Muscle of leg (tissue), 11 donors: ENCODE measurements around the gene PAXX. TPM values are rescaled to one million over a fixed set of nuclear protein-coding genes. Genes with fewer than 3 reads are reported as not detected.

Experiments used
- DNase-seq: peaks from one replicate; pipeline ENCODE4 v3.0.0; 2013
- H3K27ac ChIP-seq: one replicate; pipeline ENCODE4 v1.5.1; 2013; ENCODE audit warnings: mild to moderate bottlenecking, low read length, control low read depth
- H3K27me3 ChIP-seq: one replicate; pipeline ENCODE4 v1.6.1; 2013; ENCODE audit warnings: low read length; ENCODE audit not compliant: control insufficient read depth, insufficient read depth
- H3K36me3 ChIP-seq: one replicate; pipeline ENCODE4 v1.6.1; 2013; ENCODE audit warnings: low read length; ENCODE audit not compliant: control insufficient read depth, insufficient read depth
- H3K4me1 ChIP-seq: one replicate; pipeline ENCODE4 v1.6.1; 2013; ENCODE audit warnings: low read length; ENCODE audit not compliant: control insufficient read depth, insufficient read depth
- H3K4me3 ChIP-seq: one replicate; pipeline ENCODE4 v1.5.1; 2013; ENCODE audit warnings: low read length, control low read depth
- H3K9me3 ChIP-seq: replicated peaks from 2 replicates; pipeline ENCODE4 v1.6.1; 2013; ENCODE audit warnings: low read depth, low read length; ENCODE audit not compliant: control insufficient read depth
- WGBS: methylation state at CpG from one replicate; pipeline ENCODE4 v1.1.5; 2013; ENCODE audit warnings: missing lambda C conversion rate; ENCODE audit not compliant: insufficient coverage; 5-methylcytosine and 5-hydroxymethylcytosine counted together
- polyA plus RNA-seq, 8 donors: library from polyadenylated mRNA; unstranded; fragments of 120-200 nt; gene quantifications; one replicate each; pipeline versions ENCODE4 v1.2.1 to v1.2.3, GENCODE V29; 2013; ENCODE audit warnings: inconsistent platforms in 1 of 8, low replicate concordance in 1 of 8; ENCODE audit not compliant: insufficient read length in 8 of 8, insufficient read depth in 1 of 8
- total RNA-seq: library from RNA; stranded (reverse); fragments of 120-200 nt; gene quantifications from one replicate; pipeline ENCODE4 v1.2.4, GENCODE V29; 2013

The PAXX gene
- total and polyA plus RNA-seq, 9 donors = 19.1 to 31.7 (median 27.0) TPM

DNA sequence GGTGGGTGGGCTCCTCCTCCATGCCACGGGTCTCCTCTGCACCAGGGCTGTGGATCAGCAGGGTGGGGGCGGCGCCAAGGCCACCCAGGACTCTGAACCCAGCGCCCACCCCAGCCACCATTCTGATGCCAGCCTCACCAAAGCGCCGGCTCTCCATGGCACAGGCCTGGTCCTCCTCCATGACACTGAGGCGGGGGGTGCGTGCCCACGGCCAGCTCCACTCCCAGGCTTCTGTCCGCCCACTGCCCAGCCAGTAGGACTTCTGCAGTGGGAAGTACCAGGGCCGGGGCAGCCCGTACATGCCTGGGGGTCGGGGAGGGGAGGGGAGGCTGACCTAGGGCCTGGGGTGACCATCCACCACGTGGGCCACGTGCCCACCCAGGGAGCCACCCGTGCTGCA is 24.2 kb downstream of the PAXX start:
- H3K9me3 ChIP-seq = no peaks in the 10 kb centered on the region
- DNase-seq = no peak
- H3K27ac ChIP-seq = no peak overlapping the region
- 93% methylated on average over 11 of the region's 16 CpGs for WGBS
- no peaks in the 10 kb centered on the region for H3K27me3 ChIP-seq
- no peaks in the 10 kb centered on the region for H3K4me1 ChIP-seq
- H3K4me3 ChIP-seq = no peak overlapping the region
- peaks cover 43% of the 10 kb centered on the region for H3K36me3 ChIP-seq

- 98% methylated on average over 28 of the region's 28 CpGs for WGBS
- no peak for DNase-seq
- Histone ChIP-seq H3K4me3 (no peak overlapping the region), H3K36me3 (peaks cover 39% of the 10 kb centered on the region), H3K4me1 (no peaks in the 10 kb centered on the region), H3K9me3 (no peaks in the 10 kb centered on the region), H3K27me3 (no peaks in the 10 kb centered on the region), H3K27ac (no peak overlapping the region)
Measured at GRCh38 chr9:137017071-137017470, 24.8 kb downstream of the PAXX start.

GRCh38 chr9:137017791-137018497 is 25.7 kb downstream of the PAXX start:
- Histone ChIP-seq H3K27me3 (no peaks in the 10 kb centered on the region), H3K9me3 (no peaks in the 10 kb centered on the region), H3K4me3 (no peak overlapping the region), H3K4me1 (peaks cover under 1% of the 10 kb centered on the region), H3K27ac (no peak overlapping the region), H3K36me3 (peaks cover 32% of the 10 kb centered on the region)
- WGBS = 89% methylated on average over 30 of the region's 45 CpGs
- no peak for DNase-seq

GRCh38 chr9:137018761-137019559 is 26.7 kb downstream of the PAXX start:
- no peak overlapping the region for H3K27ac ChIP-seq
- DNase-seq = no peak
- H3K4me3 ChIP-seq = no peak overlapping the region
- no peaks in the 10 kb centered on the region for H3K27me3 ChIP-seq
- no peaks in the 10 kb centered on the region for H3K9me3 ChIP-seq
- H3K36me3 ChIP-seq = peaks cover 29% of the 10 kb centered on the region
- peaks cover 10% of the 10 kb centered on the region for H3K4me1 ChIP-seq
- 89% methylated on average over 33 of the region's 36 CpGs for WGBS

- H3K4me3 ChIP-seq = no peak overlapping the region
- no peak overlapping the region for H3K27ac ChIP-seq
- no peaks in the 10 kb centered on the region for H3K9me3 ChIP-seq
- WGBS = 86% methylated on average over 33 of the region's 34 CpGs
- H3K4me1 ChIP-seq = peaks cover 15% of the 10 kb centered on the region
- no peaks in the 10 kb centered on the region for H3K27me3 ChIP-seq
- H3K36me3 ChIP-seq = peaks cover 23% of the 10 kb centered on the region
- no peak for DNase-seq
Measured at GRCh38 chr9:137019891-137020683, 27.9 kb downstream of the PAXX start.

DNA sequence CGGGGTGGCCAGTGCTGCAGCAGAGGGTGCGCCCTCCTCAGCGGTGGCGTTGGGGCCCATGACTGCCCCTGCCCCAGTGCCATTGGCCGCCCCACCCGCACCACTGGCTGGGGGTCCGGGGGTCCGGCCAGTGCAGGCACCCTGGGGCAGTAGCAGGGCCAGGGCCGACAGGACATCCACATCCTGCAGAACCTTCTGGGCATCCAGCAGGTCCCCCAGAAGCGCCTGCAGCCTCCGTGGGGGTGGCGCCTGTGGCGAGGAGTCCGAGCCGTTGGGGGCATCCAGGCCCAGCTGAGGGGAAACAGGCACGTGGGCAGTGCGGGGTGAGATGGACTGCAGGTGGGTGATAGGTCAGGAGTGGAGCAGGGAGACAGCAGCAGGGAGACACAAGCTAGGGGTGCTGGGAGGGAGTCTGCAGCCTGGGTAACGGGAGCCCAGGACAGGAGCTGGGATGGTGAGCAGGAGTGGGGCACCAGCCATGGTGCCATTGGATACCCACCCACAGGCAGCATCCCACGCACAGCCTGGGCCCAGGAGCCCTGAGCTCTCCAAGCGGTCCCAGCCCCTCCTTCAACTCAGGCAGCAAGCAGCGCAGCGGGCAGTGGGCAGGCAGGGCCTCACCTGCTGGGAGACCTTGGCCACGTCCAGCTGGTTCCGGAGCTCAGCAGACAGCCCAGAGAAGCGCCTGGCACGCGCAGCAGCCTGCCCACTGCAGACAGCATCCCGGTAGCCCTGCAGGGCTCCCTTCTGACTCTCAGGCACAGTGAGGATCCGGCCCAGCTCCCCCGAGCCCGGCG is 28.7 kb downstream of the PAXX start:
- 91% methylated on average over 31 of the region's 32 CpGs for WGBS
- H3K4me3 ChIP-seq = no peak overlapping the region
- H3K36me3 ChIP-seq = peaks cover 19% of the 10 kb centered on the region
- no peak overlapping the region for H3K27ac ChIP-seq
- no peak for DNase-seq
- no peaks in the 10 kb centered on the region for H3K9me3 ChIP-seq
- H3K4me1 ChIP-seq = peaks cover 24% of the 10 kb centered on the region
- H3K27me3 ChIP-seq = no peaks in the 10 kb centered on the region

DNA sequence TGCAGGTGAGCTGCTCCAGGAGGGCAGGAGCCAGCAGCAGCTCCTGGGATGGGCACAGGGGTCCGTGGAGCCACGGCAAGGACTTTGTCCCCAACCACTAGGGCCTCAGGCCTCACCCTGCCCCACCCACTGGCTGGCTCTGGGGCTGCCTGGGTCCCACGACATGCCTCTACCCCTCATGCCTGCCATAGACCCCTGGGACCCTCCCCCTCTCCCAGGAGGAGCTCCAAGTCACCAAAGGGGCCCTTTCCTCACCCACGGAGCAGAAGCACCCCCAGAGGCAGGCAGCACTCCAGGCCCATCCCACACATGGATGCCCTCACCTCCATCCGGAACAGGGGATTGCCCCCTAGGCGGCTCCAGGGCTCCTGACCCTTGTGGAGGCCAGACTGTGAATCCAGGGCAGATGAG is 29.4 kb downstream of the PAXX start:
- H3K9me3 ChIP-seq = no peaks in the 10 kb centered on the region
- peaks cover 13% of the 10 kb centered on the region for H3K36me3 ChIP-seq
- H3K4me1 ChIP-seq = peaks cover 29% of the 10 kb centered on the region
- WGBS = 81% methylated on average over 4 of the region's 6 CpGs
- no peak for DNase-seq
- H3K4me3 ChIP-seq = no peak overlapping the region
- no peak overlapping the region for H3K27ac ChIP-seq
- H3K27me3 ChIP-seq = no peaks in the 10 kb centered on the region

- H3K36me3 ChIP-seq = peaks cover 7% of the 10 kb centered on the region
- WGBS = 54% methylated on average over 17 of the region's 30 CpGs
- peaks cover 33% of the 10 kb centered on the region for H3K4me1 ChIP-seq
- H3K27me3 ChIP-seq = no peaks in the 10 kb centered on the region
- no peaks in the 10 kb centered on the region for H3K9me3 ChIP-seq
- H3K27ac ChIP-seq = no peak overlapping the region
- DNase-seq = no peak
- H3K4me3 ChIP-seq = no peak overlapping the region
Measured at GRCh38 chr9:137021979-137022661, 29.9 kb downstream of the PAXX start.

DNA sequence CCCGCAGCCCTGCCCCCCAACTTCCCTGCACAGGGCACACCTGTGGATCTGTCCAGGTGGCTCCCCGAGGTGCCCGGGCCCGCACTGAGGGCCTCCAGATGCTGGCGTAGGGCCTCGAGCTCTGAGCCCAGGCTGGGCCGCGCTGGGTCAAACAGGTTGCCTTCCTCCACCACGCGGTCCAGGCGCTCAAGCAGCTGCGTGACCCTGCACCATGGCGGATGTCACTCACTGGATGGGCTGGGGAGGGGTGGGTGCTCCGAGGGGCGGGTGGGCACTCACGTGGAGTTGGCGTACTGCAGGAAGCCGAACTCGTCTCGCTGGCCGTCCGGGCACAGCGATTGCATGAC is 30.4 kb downstream of the PAXX start:
- H3K27ac ChIP-seq = no peak overlapping the region
- 87% methylated on average over 23 of the region's 23 CpGs for WGBS
- H3K27me3 ChIP-seq = no peaks in the 10 kb centered on the region
- no peak overlapping the region for H3K4me3 ChIP-seq
- no peak for DNase-seq
- no peaks in the 10 kb centered on the region for H3K9me3 ChIP-seq
- peaks cover 3% of the 10 kb centered on the region for H3K36me3 ChIP-seq
- peaks cover 38% of the 10 kb centered on the region for H3K4me1 ChIP-seq
